H9 (cell line): ENCODE measurements around the gene GRIP2. TPM values are rescaled to one million over a fixed set of nuclear protein-coding genes. Genes with fewer than 3 reads are reported as not detected.

Experiments used
- DNase-seq: peaks from one replicate; pipeline ENCODE4 v3.0.0-alpha.2; 2017
- H2AFZ ChIP-seq: one replicate; pipeline ENCODE4 v1.6.1; 2013; ENCODE audit warnings: mild to moderate bottlenecking, low read length, control low read depth, moderate library complexity
- H2AK5ac ChIP-seq: 2 replicates; pipeline ENCODE4 v1.6.1; 2013; ENCODE audit warnings: low read length, control low read depth, mixed read lengths; ENCODE audit not compliant: insufficient read length
- H2BK120ac ChIP-seq: one replicate; pipeline ENCODE4 v1.6.1; 2013; ENCODE audit warnings: low read depth, mild to moderate bottlenecking, low read length, control low read depth, inconsistent platforms; ENCODE audit not compliant: poor library complexity, severe bottlenecking
- H2BK12ac ChIP-seq: 2 replicates; pipeline ENCODE4 v1.6.1; 2013; ENCODE audit warnings: low read length, control low read depth, mixed read lengths, low read depth; ENCODE audit not compliant: insufficient read length
- H2BK15ac ChIP-seq: 2 replicates; pipeline ENCODE4 v1.6.1; 2013; ENCODE audit warnings: low read depth, low read length, control low read depth
- H2BK20ac ChIP-seq: one replicate; pipeline ENCODE4 v1.6.1; 2013; ENCODE audit warnings: low read depth, mild to moderate bottlenecking, low read length, control low read depth, inconsistent platforms; ENCODE audit not compliant: poor library complexity, severe bottlenecking
- H2BK5ac ChIP-seq: 2 replicates; pipeline ENCODE4 v1.6.1; 2013; ENCODE audit warnings: low read length, control low read depth, mixed read lengths; ENCODE audit not compliant: insufficient read length
- H3K14ac ChIP-seq: 2 replicates; pipeline ENCODE4 v1.6.1; 2013; ENCODE audit warnings: low read length, control low read depth; ENCODE audit not compliant: insufficient read depth
- H3K18ac ChIP-seq: 2 replicates; pipeline ENCODE4 v1.6.1; 2013; ENCODE audit warnings: low read depth, mild to moderate bottlenecking, mixed read lengths, low read length, control low read depth; ENCODE audit not compliant: insufficient read length
- H3K23ac ChIP-seq: 2 replicates; pipeline ENCODE4 v1.6.1; 2013; ENCODE audit warnings: low read length, control low read depth, mixed read lengths, low read depth; ENCODE audit not compliant: insufficient read length
- H3K23me2 ChIP-seq: 2 replicates; pipeline ENCODE4 v1.6.1; 2013; ENCODE audit warnings: low read depth, mild to moderate bottlenecking, mixed read lengths, low read length, control low read depth; ENCODE audit not compliant: insufficient read length, poor library complexity, severe bottlenecking
- H3K27ac ChIP-seq: 2 replicates; pipeline ENCODE4 v1.5.1; 2013; ENCODE audit warnings: low read length, control low read depth, mixed read lengths, low read depth; ENCODE audit not compliant: insufficient read length
- H3K27me3 ChIP-seq: 2 replicates; pipeline ENCODE4 v1.6.1; 2013; ENCODE audit warnings: low read length, control low read depth, inconsistent platforms; ENCODE audit not compliant: insufficient read depth
- H3K4ac ChIP-seq: 2 replicates; pipeline ENCODE4 v1.6.1; 2013; ENCODE audit warnings: low read depth, mild to moderate bottlenecking, control low read depth, inconsistent platforms, low read length, moderate library complexity
- H3K4me1 ChIP-seq: 2 replicates; pipeline ENCODE4 v1.6.1; 2013; ENCODE audit warnings: low read length, control low read depth, inconsistent platforms; ENCODE audit not compliant: insufficient read depth
- H3K4me2 ChIP-seq: 2 replicates; pipeline ENCODE4 v1.6.1; 2013; ENCODE audit warnings: low read length, control low read depth, mixed read lengths; ENCODE audit not compliant: insufficient read length, insufficient read depth
- H3K56ac ChIP-seq: 2 replicates; pipeline ENCODE4 v1.6.1; 2013; ENCODE audit warnings: low read depth, mild to moderate bottlenecking, mixed read lengths, low read length, control low read depth; ENCODE audit not compliant: insufficient read length
- H3K79me1 ChIP-seq: 2 replicates; pipeline ENCODE4 v1.6.1; 2013; ENCODE audit warnings: low read depth, mild to moderate bottlenecking, moderate library complexity, low read length, control low read depth, inconsistent platforms; ENCODE audit not compliant: insufficient read depth, poor library complexity, severe bottlenecking
- H3K79me2 ChIP-seq: 2 replicates; pipeline ENCODE4 v1.6.1; 2013; ENCODE audit warnings: low read length, control low read depth, inconsistent platforms; ENCODE audit not compliant: insufficient read depth
- H3K9ac ChIP-seq: 2 replicates; pipeline ENCODE4 v1.6.1; 2013; ENCODE audit warnings: low read length, control low read depth, mixed read lengths; ENCODE audit not compliant: insufficient read length; ENCODE audit errors: extremely low read depth
- H3K9me3 ChIP-seq: one replicate; pipeline ENCODE4 v1.6.1; 2013; ENCODE audit warnings: low read depth, low read length, inconsistent platforms; ENCODE audit not compliant: control insufficient read depth
- H3T11ph ChIP-seq: one replicate; pipeline ENCODE4 v1.6.1; 2013; ENCODE audit warnings: mild to moderate bottlenecking, low read length, control low read depth, inconsistent platforms
- H4K20me1 ChIP-seq: one replicate; pipeline ENCODE4 v1.6.1; 2013; ENCODE audit not compliant: control insufficient read depth, insufficient read length, insufficient read depth
- H4K5ac ChIP-seq: 2 replicates; pipeline ENCODE4 v1.6.1; 2013; ENCODE audit warnings: low read depth, mild to moderate bottlenecking, mixed read lengths, low read length, control low read depth; ENCODE audit not compliant: insufficient read length
- H4K8ac ChIP-seq: replicated peaks from 2 replicates; pipeline ENCODE4 v1.6.1; 2013; ENCODE audit warnings: low read length, control low read depth, mixed read lengths, low read depth; ENCODE audit not compliant: insufficient read length
- H4K91ac ChIP-seq: 2 replicates; pipeline ENCODE4 v1.6.1; 2013; ENCODE audit warnings: low read depth, mild to moderate bottlenecking, moderate library complexity, mixed read lengths, low read length, control low read depth; ENCODE audit not compliant: insufficient read length
- H3K27ac Mint-ChIP-seq, 3 experiments: 2 replicates in 2 of 3; 3 replicates in 1 of 3; pipeline ENCODE4 v1.8.0; 2020 to 2021; ENCODE audit warnings: mixed read lengths in 3 of 3, mild to moderate bottlenecking in 1 of 3, moderate library complexity in 1 of 3
- H3K27me3 Mint-ChIP-seq: 2 replicates; pipeline ENCODE4 v1.8.0; 2021; ENCODE audit warnings: low read depth, mild to moderate bottlenecking, moderate library complexity, mixed read lengths
- H3K36me3 Mint-ChIP-seq, 3 experiments: 2 replicates in 2 of 3; 3 replicates in 1 of 3; pipeline ENCODE4 v1.8.0; 2020 to 2021; ENCODE audit warnings: low read depth in 3 of 3, mixed read lengths in 3 of 3; ENCODE audit not compliant: insufficient read depth in 1 of 3
- H3K4me1 Mint-ChIP-seq, 2 experiments: 2 replicates each; pipeline ENCODE4 v1.8.0; 2020; ENCODE audit warnings: mixed read lengths in 2 of 2
- H3K4me3 Mint-ChIP-seq, 2 experiments: 2 replicates in 1 of 2; 3 replicates in 1 of 2; pipeline ENCODE4 v1.8.0; 2020 to 2021; ENCODE audit warnings: mild to moderate bottlenecking in 2 of 2, mixed read lengths in 2 of 2, moderate library complexity in 1 of 2
- H3K9me3 Mint-ChIP-seq, 2 experiments: 2 replicates in 1 of 2; 3 replicates in 1 of 2; pipeline ENCODE4 v1.8.0; 2020; ENCODE audit warnings: mild to moderate bottlenecking in 2 of 2, mixed read lengths in 2 of 2, moderate library complexity in 1 of 2
- WGBS: extraction: QIAGEN DNeasy Blood & Tissue Kit; methylation state at CpG from one replicate; pipeline ENCODE4 v1.1.7; 2013; ENCODE audit warnings: missing lambda C conversion rate, low lambda C conversion rate, mixed read lengths; ENCODE audit not compliant: insufficient read length; ENCODE audit errors: extremely low coverage; 5-methylcytosine and 5-hydroxymethylcytosine counted together
- total RNA-seq: library from RNA; stranded (reverse); gene quantifications from 2 replicates; pipeline ENCODE4 v1.2.1, GENCODE V29; 2021
- TF ChIP-seq, protein P1 (sequence below): fragments of 200-600 bp; sonication (generic); conservative IDR thresholded peaks from 3 replicates; pipeline ENCODE4 v1.8.0; 2021; ENCODE audit warnings: antibody characterized with exemption, mild to moderate bottlenecking

Gene GRIP2
- total RNA-seq, 1 experiment from 2014 or later: 3.1 TPM

DNA sequence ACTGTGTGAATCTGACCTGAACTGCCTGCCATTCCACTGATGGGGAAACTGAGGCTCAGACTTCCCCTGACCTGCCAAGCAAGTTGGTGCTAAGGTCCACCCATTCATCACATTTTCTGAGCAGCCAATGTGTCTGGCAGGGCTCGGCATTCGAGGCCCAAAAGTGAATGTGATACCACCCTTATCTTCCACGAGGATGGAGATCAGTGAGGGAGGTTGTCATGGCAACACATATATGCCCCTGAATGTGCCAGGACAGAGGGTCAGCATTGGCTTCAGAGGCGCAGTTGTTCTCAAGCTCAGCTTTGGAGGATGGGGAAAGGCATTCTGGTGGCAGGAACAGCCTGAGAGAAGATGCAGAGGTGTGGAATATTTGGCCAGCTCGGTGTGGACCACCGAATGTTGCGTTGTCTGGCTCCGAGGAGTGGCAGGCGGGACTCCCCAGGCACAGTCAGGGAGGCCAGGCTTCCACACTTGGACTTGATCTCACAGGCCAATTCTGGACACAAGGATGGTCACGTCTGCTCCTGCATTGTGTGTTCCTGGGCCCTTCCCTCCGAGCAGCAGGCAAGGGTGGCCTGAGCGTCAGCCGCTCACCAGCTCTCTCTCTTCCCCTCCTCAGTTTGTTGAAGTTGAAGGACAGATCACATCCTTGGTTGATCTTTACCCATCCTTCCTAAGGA lies 63.4 kb downstream of the GRIP2 start:
- Histone ChIP-seq H3K4me2 (no peak overlapping the region), H3K4me1 (no peaks in the 10 kb centered on the region), H4K20me1 (no peaks in the 10 kb centered on the region), H2AK5ac (no peak overlapping the region), H3K23ac (no peak overlapping the region), H3K56ac (no peak overlapping the region), H2BK20ac (no peak overlapping the region), H4K5ac (no peak overlapping the region), H2BK5ac (no peak overlapping the region), H3T11ph (no peak overlapping the region), H3K79me2 (no peaks in the 10 kb centered on the region), H3K18ac (no peak overlapping the region), H3K27me3 (no peaks in the 10 kb centered on the region), H3K23me2 (no peaks in the 10 kb centered on the region), H3K4ac (no peak overlapping the region), H3K9me3 (no peaks in the 10 kb centered on the region), H4K8ac (no peak overlapping the region), H2AFZ (no peak overlapping the region), H3K9ac (no peak overlapping the region), H2BK12ac (no peak overlapping the region), H3K27ac (no peak overlapping the region), H3K14ac (no peak overlapping the region), H3K79me1 (no peaks in the 10 kb centered on the region), H2BK15ac (no peak overlapping the region), H2BK120ac (no peak overlapping the region), H4K91ac (no peak overlapping the region)
- peaks cover 60 to 93% (median 68%) of the 10 kb centered on the region in 3 experiments for H3K36me3 Mint-ChIP-seq
- H3K4me1 Mint-ChIP-seq: peaks cover 7 to 8% of the 10 kb centered on the region in 2 experiments
- TF ChIP-seq, protein P1, sequence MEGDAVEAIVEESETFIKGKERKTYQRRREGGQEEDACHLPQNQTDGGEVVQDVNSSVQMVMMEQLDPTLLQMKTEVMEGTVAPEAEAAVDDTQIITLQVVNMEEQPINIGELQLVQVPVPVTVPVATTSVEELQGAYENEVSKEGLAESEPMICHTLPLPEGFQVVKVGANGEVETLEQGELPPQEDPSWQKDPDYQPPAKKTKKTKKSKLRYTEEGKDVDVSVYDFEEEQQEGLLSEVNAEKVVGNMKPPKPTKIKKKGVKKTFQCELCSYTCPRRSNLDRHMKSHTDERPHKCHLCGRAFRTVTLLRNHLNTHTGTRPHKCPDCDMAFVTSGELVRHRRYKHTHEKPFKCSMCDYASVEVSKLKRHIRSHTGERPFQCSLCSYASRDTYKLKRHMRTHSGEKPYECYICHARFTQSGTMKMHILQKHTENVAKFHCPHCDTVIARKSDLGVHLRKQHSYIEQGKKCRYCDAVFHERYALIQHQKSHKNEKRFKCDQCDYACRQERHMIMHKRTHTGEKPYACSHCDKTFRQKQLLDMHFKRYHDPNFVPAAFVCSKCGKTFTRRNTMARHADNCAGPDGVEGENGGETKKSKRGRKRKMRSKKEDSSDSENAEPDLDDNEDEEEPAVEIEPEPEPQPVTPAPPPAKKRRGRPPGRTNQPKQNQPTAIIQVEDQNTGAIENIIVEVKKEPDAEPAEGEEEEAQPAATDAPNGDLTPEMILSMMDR: no peak
- no CpG with 5 or more reads among the region's 13 CpGs for WGBS
- DNase-seq: no peak
- H3K27ac Mint-ChIP-seq: no peak overlapping the region
- no peak overlapping the region for H3K4me3 Mint-ChIP-seq
- H3K27me3 Mint-ChIP-seq: no peaks in the 10 kb centered on the region
- no peaks in the 10 kb centered on the region; a peak in 1 of 5 replicates for H3K9me3 Mint-ChIP-seq
